Measurements from ENCODE around the gene PCDH9. TPM values are rescaled to one million over a fixed set of nuclear protein-coding genes. Genes with fewer than 3 reads are reported as not detected.

Gene PCDH9
- total RNA-seq, 2 experiments from 2014 or later, result 0.14 to 0.17 TPM

GRCh38 chr13:67216864-67217263, 13.3 kb downstream of the PCDH9 start:
- Mint-ChIP-seq H3K36me3 (no peaks in the 10 kb centered on the region), H3K27ac (no peak overlapping the region), H3K27me3 (no peaks in the 10 kb centered on the region), H3K9me3 (no peaks in the 10 kb centered on the region), H3K4me1 (peaks cover 2% of the 10 kb centered on the region), H3K4me3 (no peak overlapping the region)
- no peak for ATAC-seq (ENCODE audit: low read depth)
- DNase-seq, result no peak
- POLR2A ChIA-PET, result no interaction called here

- DNase-seq (no peak), ATAC-seq (ENCODE audit: low read depth) (no peak)
- Mint-ChIP-seq H3K27me3 (peaks cover 3% of the 10 kb centered on the region), H3K4me1 (no peaks in the 10 kb centered on the region), H3K27ac (no peak overlapping the region), H3K36me3 (no peaks in the 10 kb centered on the region), H3K4me3 (no peak overlapping the region), H3K9me3 (no peaks in the 10 kb centered on the region)
- POLR2A ChIA-PET, result no interaction called here
Measured at GRCh38 chr13:67210208-67210607, 19.9 kb downstream of the PCDH9 start.

DNA sequence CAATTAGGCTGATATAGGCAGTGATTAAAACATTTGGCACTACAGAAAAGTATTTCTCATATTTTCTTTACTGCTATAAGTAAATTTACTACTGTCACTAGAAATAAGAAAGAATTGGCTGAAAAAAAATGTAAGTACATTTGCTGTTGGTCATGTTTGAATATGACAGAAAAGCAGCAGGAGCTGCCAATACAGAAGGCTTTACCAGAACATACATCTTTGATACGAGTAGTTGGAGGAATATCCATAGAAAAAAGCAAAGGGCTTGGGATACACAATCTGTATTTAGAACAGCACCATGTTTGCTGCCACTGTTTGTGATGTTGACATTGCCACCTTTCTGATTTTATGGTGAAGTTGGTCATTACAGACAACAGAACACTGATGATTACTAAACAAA, 21.6 kb downstream of the PCDH9 start:
- POLR2A ChIA-PET, result no interaction called here
- Mint-ChIP-seq H3K27me3 (peaks cover 3% of the 10 kb centered on the region), H3K9me3 (no peaks in the 10 kb centered on the region), H3K4me1 (no peaks in the 10 kb centered on the region), H3K27ac (no peak overlapping the region), H3K36me3 (no peaks in the 10 kb centered on the region), H3K4me3 (no peak overlapping the region)
- DNase-seq, result no peak
- no peak for ATAC-seq (ENCODE audit: low read depth)

- no peaks in the 10 kb centered on the region for H3K36me3 Mint-ChIP-seq
- POLR2A ChIA-PET, result no interaction called here
- DNase-seq, result no peak
- H3K4me1 Mint-ChIP-seq, result no peaks in the 10 kb centered on the region
- no peak overlapping the region for H3K27ac Mint-ChIP-seq
- no peak overlapping the region for H3K4me3 Mint-ChIP-seq
- H3K9me3 Mint-ChIP-seq, result no peaks in the 10 kb centered on the region
- H3K27me3 Mint-ChIP-seq, result no peaks in the 10 kb centered on the region
- ATAC-seq (ENCODE audit: low read depth), result no peak
Measured at GRCh38 chr13:67204764-67205163, 25.4 kb downstream of the PCDH9 start.

DNA sequence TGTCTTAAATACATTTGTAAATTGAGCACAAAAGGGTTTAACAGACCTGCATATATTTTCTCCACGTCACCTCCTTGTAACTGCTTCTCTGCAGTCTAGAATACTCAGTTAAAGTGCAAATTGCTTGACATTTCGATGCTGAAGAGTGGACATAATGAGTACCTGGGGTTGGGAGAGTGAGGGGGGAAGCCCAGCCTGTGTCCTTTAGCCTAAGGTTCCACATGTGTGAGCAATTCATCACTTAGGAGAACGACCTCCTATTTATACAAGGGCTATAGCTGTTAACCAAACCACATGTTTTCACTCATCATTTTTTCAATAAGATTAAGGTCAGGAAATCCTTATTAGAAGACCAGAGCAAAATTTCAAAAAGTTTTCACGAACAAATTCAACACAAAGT, 29.5 kb downstream of the PCDH9 start:
- ATAC-seq (ENCODE audit: low read depth) (no peak), DNase-seq (no peak)
- no peak overlapping the region for H3K27ac Mint-ChIP-seq
- H3K4me1 Mint-ChIP-seq, result no peaks in the 10 kb centered on the region
- POLR2A ChIA-PET, result no interaction called here
- H3K9me3 Mint-ChIP-seq, result no peaks in the 10 kb centered on the region
- no peaks in the 10 kb centered on the region for H3K27me3 Mint-ChIP-seq
- no peaks in the 10 kb centered on the region for H3K36me3 Mint-ChIP-seq
- H3K4me3 Mint-ChIP-seq, result no peak overlapping the region

GRCh38 chr13:67200183-67200582, 30.0 kb downstream of the PCDH9 start:
- POLR2A ChIA-PET, result no interaction called here
- ATAC-seq (ENCODE audit: low read depth) (no peak), DNase-seq (no peak)
- no peaks in the 10 kb centered on the region for H3K4me1 Mint-ChIP-seq
- no peak overlapping the region for H3K27ac Mint-ChIP-seq
- H3K9me3 Mint-ChIP-seq, result no peaks in the 10 kb centered on the region
- H3K4me3 Mint-ChIP-seq, result no peak overlapping the region
- no peaks in the 10 kb centered on the region for H3K36me3 Mint-ChIP-seq
- no peaks in the 10 kb centered on the region for H3K27me3 Mint-ChIP-seq

DNA sequence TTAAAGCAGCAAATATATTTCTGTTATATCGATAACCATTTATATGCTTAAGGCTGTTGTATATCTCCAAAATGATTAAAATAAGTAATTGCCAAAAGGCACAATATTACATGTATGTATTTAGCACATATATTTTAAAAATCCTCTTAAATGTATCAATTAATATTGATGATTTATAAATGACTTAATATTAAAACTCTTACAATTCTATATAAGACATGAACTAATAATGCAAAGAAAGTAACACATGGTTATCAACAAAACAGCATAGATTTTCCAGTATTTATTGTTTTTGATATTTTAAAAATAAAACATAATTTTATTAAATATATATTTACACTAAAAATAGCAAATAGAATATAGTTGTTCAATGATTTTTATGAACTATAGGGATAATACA, 32.4 kb downstream of the PCDH9 start:
- H3K9me3 Mint-ChIP-seq, result no peaks in the 10 kb centered on the region
- H3K27ac Mint-ChIP-seq, result no peak overlapping the region
- POLR2A ChIA-PET, result no interaction called here
- no peaks in the 10 kb centered on the region for H3K27me3 Mint-ChIP-seq
- DNase-seq, result no peak
- no peaks in the 10 kb centered on the region for H3K36me3 Mint-ChIP-seq
- no peak for ATAC-seq (ENCODE audit: low read depth)
- H3K4me1 Mint-ChIP-seq, result no peaks in the 10 kb centered on the region
- no peak overlapping the region for H3K4me3 Mint-ChIP-seq

GRCh38 chr13:67193979-67194378, 36.2 kb downstream of the PCDH9 start:
- no peaks in the 10 kb centered on the region for H3K27me3 Mint-ChIP-seq
- no peaks in the 10 kb centered on the region for H3K36me3 Mint-ChIP-seq
- POLR2A ChIA-PET, result no interaction called here
- DNase-seq (no peak), ATAC-seq (ENCODE audit: low read depth) (no peak)
- H3K27ac Mint-ChIP-seq, result no peak overlapping the region
- no peaks in the 10 kb centered on the region for H3K9me3 Mint-ChIP-seq
- H3K4me1 Mint-ChIP-seq, result no peaks in the 10 kb centered on the region
- H3K4me3 Mint-ChIP-seq, result no peak overlapping the region

DNA sequence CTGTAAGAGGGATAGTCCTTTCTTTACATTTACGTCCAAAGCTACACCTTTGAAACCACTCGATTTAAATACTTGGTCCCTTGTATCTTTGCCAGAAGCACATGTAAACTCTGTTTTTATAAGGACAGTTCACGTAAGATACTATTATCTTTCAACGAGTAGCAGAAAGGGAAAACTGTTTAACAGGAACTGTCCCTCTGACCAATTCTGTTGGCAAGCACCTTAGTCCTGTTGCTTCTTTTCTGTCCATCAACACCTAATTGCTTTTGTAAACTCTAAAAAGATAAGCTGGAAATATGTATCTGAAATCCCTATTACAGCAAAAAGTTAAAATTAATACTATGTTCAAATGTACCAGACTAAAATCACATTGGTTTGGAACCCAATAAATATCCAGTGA, 37.4 kb downstream of the PCDH9 start:
- Mint-ChIP-seq H3K27ac (no peak overlapping the region), H3K9me3 (no peaks in the 10 kb centered on the region), H3K4me3 (no peak overlapping the region), H3K4me1 (no peaks in the 10 kb centered on the region), H3K36me3 (no peaks in the 10 kb centered on the region), H3K27me3 (no peaks in the 10 kb centered on the region)
- POLR2A ChIA-PET, result no interaction called here
- no peak for ATAC-seq (ENCODE audit: low read depth)
- no peak for DNase-seq

DNA sequence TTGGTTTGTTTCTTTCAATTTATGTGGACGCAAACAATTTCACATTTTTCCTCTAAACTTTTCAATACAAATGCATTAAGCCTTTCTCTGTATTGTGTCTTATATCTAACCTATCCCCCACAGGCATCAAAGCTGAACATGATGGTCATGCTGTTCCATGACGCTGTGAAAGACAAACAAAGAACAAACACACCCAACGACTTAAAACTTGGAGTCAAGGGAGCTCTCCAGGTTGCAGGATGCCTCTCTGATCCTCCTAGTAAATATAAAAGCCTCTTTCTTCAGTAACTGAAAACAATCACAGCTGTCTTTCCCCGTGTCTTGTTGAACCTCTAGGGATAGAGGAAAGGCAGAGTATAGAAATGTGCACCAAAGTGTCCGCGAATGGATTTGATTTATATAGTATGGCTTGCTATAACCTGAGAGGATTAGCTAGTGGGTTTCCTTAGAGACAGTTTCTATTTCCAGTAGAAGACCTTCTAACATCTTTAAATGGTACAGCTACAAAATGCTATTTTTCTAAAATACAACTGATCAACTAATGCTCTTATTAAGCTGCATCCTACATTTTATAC, 43.1 kb downstream of the PCDH9 start:
- H3K4me1 Mint-ChIP-seq, result no peaks in the 10 kb centered on the region
- no peak overlapping the region for H3K4me3 Mint-ChIP-seq
- ATAC-seq (ENCODE audit: low read depth) (no peak), DNase-seq (no peak)
- H3K36me3 Mint-ChIP-seq, result no peaks in the 10 kb centered on the region
- H3K9me3 Mint-ChIP-seq, result no peaks in the 10 kb centered on the region
- H3K27me3 Mint-ChIP-seq, result no peaks in the 10 kb centered on the region
- no peak overlapping the region for H3K27ac Mint-ChIP-seq
- POLR2A ChIA-PET, result no interaction called here

DNA sequence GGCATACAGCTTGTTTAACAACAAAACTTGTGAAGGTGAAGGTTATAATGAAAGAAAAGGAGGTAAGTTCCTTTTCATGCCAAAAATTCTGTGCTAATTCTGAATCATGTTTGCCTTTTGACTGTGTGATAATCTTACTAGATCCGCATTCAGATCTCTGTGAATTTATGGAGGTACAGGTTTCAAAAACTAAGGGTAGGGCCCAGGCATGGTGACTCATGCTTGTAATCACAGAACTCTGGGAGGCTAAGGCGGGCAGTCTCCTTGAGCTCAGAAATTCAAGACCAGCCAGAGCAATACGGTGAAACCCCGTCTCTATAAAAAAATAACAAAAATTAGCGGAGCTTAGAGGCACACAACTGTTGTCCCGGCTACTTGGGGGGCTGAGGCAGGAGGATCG, 45.9 kb downstream of the PCDH9 start:
- Mint-ChIP-seq H3K4me1 (no peaks in the 10 kb centered on the region), H3K9me3 (no peaks in the 10 kb centered on the region), H3K27me3 (no peaks in the 10 kb centered on the region), H3K4me3 (no peak overlapping the region), H3K36me3 (no peaks in the 10 kb centered on the region), H3K27ac (no peak overlapping the region)
- ATAC-seq (ENCODE audit: low read depth) (no peak), DNase-seq (no peak)
- POLR2A ChIA-PET, result no interaction called here

DNA sequence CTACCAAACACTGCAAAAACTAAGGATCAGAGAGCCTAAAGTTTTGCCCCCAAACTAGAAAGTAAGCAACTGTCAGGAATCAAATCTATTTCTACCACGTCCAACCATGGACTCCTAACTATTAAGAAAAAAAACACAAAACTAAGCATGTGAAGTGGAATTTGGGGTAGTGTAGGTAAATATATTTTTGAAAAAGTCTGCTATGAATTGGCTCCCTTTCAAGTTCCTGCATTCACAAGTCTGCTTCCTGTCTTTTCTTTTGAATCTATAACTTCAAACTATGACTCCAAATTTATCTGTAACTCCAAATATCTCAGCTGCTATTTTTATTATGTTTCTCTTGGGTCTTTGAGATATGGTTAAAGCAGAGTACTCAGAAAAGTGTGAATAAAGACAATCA, 47.0 kb downstream of the PCDH9 start:
- DNase-seq, result no peak
- H3K27ac Mint-ChIP-seq, result no peak overlapping the region
- no peaks in the 10 kb centered on the region for H3K36me3 Mint-ChIP-seq
- H3K9me3 Mint-ChIP-seq, result no peaks in the 10 kb centered on the region
- H3K4me3 Mint-ChIP-seq, result no peak overlapping the region
- no peak for ATAC-seq (ENCODE audit: low read depth)
- POLR2A ChIA-PET, result no interaction called here
- no peaks in the 10 kb centered on the region for H3K4me1 Mint-ChIP-seq
- no peaks in the 10 kb centered on the region for H3K27me3 Mint-ChIP-seq

DNA sequence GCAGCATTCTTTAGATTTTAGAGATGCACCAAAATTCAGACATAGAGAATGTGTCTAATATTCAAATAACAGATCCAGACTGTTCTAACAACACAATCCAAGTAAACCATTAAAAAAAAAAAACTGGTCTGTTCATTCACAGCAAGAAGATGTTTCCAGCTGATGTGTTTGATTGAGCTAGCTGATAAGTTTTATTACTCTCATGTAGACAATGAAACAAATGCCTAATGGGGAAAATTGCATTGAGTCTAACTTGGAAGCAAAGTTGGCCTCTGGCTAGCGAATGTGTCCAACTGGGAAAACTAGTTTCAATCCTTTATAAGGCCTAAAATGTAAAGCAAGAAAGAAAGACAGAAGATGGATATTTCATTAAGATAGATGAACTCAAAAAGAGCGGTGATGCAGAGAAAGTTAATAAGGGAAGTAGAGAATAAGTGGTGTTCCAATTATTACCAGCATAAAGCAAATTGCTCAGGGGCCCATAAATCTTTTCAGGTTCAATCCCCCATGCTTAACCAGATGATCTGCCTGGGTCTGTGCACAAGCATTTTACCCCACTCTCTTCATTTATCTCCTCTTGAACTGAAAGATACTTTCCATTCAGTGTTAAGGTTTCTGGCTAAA, 54.2 kb downstream of the PCDH9 start:
- POLR2A ChIA-PET, result no interaction called here
- Mint-ChIP-seq H3K4me3 (no peak overlapping the region), H3K9me3 (no peaks in the 10 kb centered on the region), H3K27me3 (no peaks in the 10 kb centered on the region), H3K36me3 (no peaks in the 10 kb centered on the region), H3K4me1 (no peaks in the 10 kb centered on the region), H3K27ac (no peak overlapping the region)
- ATAC-seq (ENCODE audit: low read depth) (no peak), DNase-seq (no peak)

DNA sequence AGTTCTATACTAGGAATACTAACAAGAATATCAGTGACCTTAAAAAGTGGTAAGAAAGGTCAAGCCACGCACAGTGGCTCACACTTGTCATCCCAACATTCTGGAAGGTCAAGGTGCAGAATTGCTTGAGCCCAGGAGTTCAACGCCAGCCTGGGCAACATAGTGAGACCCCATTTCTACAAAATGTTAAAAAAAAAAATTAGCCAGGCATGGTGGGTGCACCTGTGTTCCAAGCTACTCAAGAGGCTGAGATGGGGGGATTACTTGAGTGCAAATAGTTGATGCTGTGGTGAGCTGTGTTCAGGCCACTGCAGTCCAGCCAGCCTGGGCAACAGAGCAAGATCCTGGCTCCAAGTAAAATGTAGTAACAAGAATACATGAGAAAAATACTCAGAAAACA, 61.8 kb downstream of the PCDH9 start:
- H3K27ac Mint-ChIP-seq, result no peak overlapping the region
- no peaks in the 10 kb centered on the region for H3K4me1 Mint-ChIP-seq
- no peaks in the 10 kb centered on the region for H3K27me3 Mint-ChIP-seq
- POLR2A ChIA-PET, result no interaction called here
- H3K4me3 Mint-ChIP-seq, result no peak overlapping the region
- no peaks in the 10 kb centered on the region for H3K36me3 Mint-ChIP-seq
- DNase-seq, result no peak
- ATAC-seq (ENCODE audit: low read depth), result no peak
- no peaks in the 10 kb centered on the region for H3K9me3 Mint-ChIP-seq

GRCh38 chr13:67167420-67167819, 62.7 kb downstream of the PCDH9 start:
- Mint-ChIP-seq H3K27me3 (no peaks in the 10 kb centered on the region), H3K36me3 (no peaks in the 10 kb centered on the region), H3K4me3 (no peak overlapping the region), H3K9me3 (no peaks in the 10 kb centered on the region), H3K4me1 (no peaks in the 10 kb centered on the region), H3K27ac (no peak overlapping the region)
- DNase-seq, result no peak
- ATAC-seq (ENCODE audit: low read depth), result no peak
- POLR2A ChIA-PET, result no interaction called here

Measured in activated naive CD8-positive, alpha-beta T cell treated with anti-CD3 and anti-CD28 coated beads, Interleukin-2, amount 10 ng/mL, durations not matched to agents 7 days and 5 days (primary cell).